WTC11 (cell line): ENCODE data around the gene ZNF205. TPM values are rescaled to one million over a fixed set of nuclear protein-coding genes. Genes with fewer than 3 reads are reported as not detected.

ENCODE experiments used
- ATAC-seq: fragments of 200-7000 bp; cut with Tn5 transposase; 2 replicates; pipeline ENCODE4 v1.10.0; 2021; ENCODE audit warnings: mild to moderate bottlenecking, moderate library complexity
- CTCF ChIA-PET: fragments of 300-600 bp; sonication (Branson Sonifier 250); formaldehyde crosslinking; loops from one replicate; lab custom pipeline; 2021; ENCODE audit warnings: antibody characterized with exemption; lab: Charles Lee
- POLR2A ChIA-PET: fragments of 350-600 bp; sonication (Branson Sonifier 250); formaldehyde crosslinking; loops from one replicate; lab custom pipeline; 2021; ENCODE audit warnings: antibody characterized with exemption; lab: Charles Lee
- DNase-seq: peaks from one replicate; pipeline ENCODE4 v3.0.0; 2021; ENCODE audit warnings: low spot score
- H3K27ac Mint-ChIP-seq: 2 replicates; pipeline ENCODE4 v1.8.0; 2021; ENCODE audit warnings: mixed read lengths
- H3K27me3 Mint-ChIP-seq: 2 replicates; pipeline ENCODE4 v1.8.0; 2021; ENCODE audit warnings: low read depth, mild to moderate bottlenecking, moderate library complexity, mixed read lengths
- H3K36me3 Mint-ChIP-seq: 2 replicates; pipeline ENCODE4 v1.8.0; 2021; ENCODE audit warnings: mixed read lengths
- H3K4me1 Mint-ChIP-seq: 2 replicates; pipeline ENCODE4 v1.8.0; 2022; ENCODE audit warnings: mixed read lengths
- H3K4me3 Mint-ChIP-seq: 2 replicates; pipeline ENCODE4 v1.8.0; 2021; ENCODE audit warnings: mild to moderate bottlenecking, moderate library complexity, mixed read lengths
- H3K9me3 Mint-ChIP-seq: 2 replicates; pipeline ENCODE4 v1.8.0; 2021; ENCODE audit warnings: mixed read lengths
- CTCF ChIP-seq: fragments of 200-600 bp; IDR thresholded peaks from 2 replicates; pipeline ENCODE4 v1.8.0; 2022; ENCODE audit warnings: antibody characterized with exemption
- E2F5 ChIP-seq: sonication (generic); formaldehyde crosslinking; IDR thresholded peaks from 2 replicates; pipeline ENCODE4 v1.8.1; 2022; ENCODE audit warnings: mild to moderate bottlenecking, moderate library complexity, missing genetic modification reagents
- ELF4 ChIP-seq: sonication (generic); formaldehyde crosslinking; IDR thresholded peaks from 2 replicates; pipeline ENCODE4 v1.8.1; 2022; ENCODE audit warnings: low read depth, mild to moderate bottlenecking, moderate library complexity, missing genetic modification reagents
- HMGA2 ChIP-seq: fragments of 250-450 bp; sonication (Bioruptor Pico); IDR thresholded peaks from 2 replicates; pipeline ENCODE4 v1.4.0; 2021; ENCODE audit warnings: mild to moderate bottlenecking, moderate library complexity
- HMGXB4 ChIP-seq: sonication (generic); formaldehyde crosslinking; IDR thresholded peaks from 2 replicates; pipeline ENCODE4 v1.8.1; 2023; ENCODE audit warnings: mild to moderate bottlenecking, moderate library complexity, missing genetic modification reagents
- NFYB ChIP-seq: sonication (generic); formaldehyde crosslinking; conservative IDR thresholded peaks from 2 replicates; pipeline ENCODE4 v1.8.0; 2022; ENCODE audit warnings: low read depth, missing genetic modification reagents
- PRRX2 ChIP-seq: fragments of 250-450 bp; sonication (Bioruptor Pico); IDR thresholded peaks from 2 replicates; pipeline ENCODE4 v1.8.0; 2021; ENCODE audit warnings: mild to moderate bottlenecking
- RORB ChIP-seq: fragments of 250-450 bp; sonication (Bioruptor Pico); IDR thresholded peaks from 2 replicates; pipeline ENCODE4 v1.9.0; 2021; ENCODE audit warnings: mild to moderate bottlenecking
- USF1 ChIP-seq: sonication (generic); formaldehyde crosslinking; IDR thresholded peaks from 2 replicates; pipeline ENCODE4 v1.8.0; 2022; ENCODE audit warnings: mild to moderate bottlenecking, missing genetic modification reagents
- ZNF121 ChIP-seq: sonication (generic); formaldehyde crosslinking; IDR thresholded peaks from 2 replicates; pipeline ENCODE4 v1.8.0; 2023; ENCODE audit warnings: missing genetic modification reagents
- ZNF219 ChIP-seq: sonication (generic); formaldehyde crosslinking; IDR thresholded peaks from 2 replicates; pipeline ENCODE4 v1.8.0; 2023; ENCODE audit warnings: missing genetic modification reagents, mild to moderate bottlenecking, borderline replicate concordance
- ZNF263 ChIP-seq: sonication (generic); formaldehyde crosslinking; IDR thresholded peaks from 2 replicates; pipeline ENCODE4 v1.8.1; 2022; ENCODE audit warnings: low read depth, mild to moderate bottlenecking, moderate library complexity, missing genetic modification reagents
- ZNF425 ChIP-seq: fragments of 250-450 bp; sonication (Bioruptor Pico); conservative IDR thresholded peaks from 2 replicates; pipeline ENCODE4 v1.9.0; 2021; ENCODE audit warnings: mild to moderate bottlenecking
- ZNF512 ChIP-seq: sonication (generic); formaldehyde crosslinking; IDR thresholded peaks from 2 replicates; pipeline ENCODE4 v1.8.1; 2022; ENCODE audit warnings: missing genetic modification reagents, borderline replicate concordance
- ZSCAN18 ChIP-seq: fragments of 250-450 bp; sonication (Bioruptor Pico); IDR thresholded peaks from 2 replicates; pipeline ENCODE4 v2.1.2; 2022; ENCODE audit warnings: mild to moderate bottlenecking, moderate library complexity
- total RNA-seq: library from RNA; stranded (reverse); gene quantifications from 3 replicates; pipeline ENCODE4 v1.2.3, GENCODE V29; 2021

The ZNF205 gene
- total RNA-seq, 1 experiment from 2014 or later: 22.7 TPM

GRCh38 chr16:3140603-3141427, 28.4 kb downstream of the ZNF205 start:
- Mint-ChIP-seq H3K36me3 (peaks cover 7% of the 10 kb centered on the region; the same call in 1 of the 2 replicates), H3K27ac (no peak overlapping the region), H3K4me3 (no peak overlapping the region), H3K9me3 (no peaks in the 10 kb centered on the region), H3K27me3 (no peaks in the 10 kb centered on the region), H3K4me1 (peaks cover 4% of the 10 kb centered on the region; the same call in 1 of the 2 replicates)
- POLR2A ChIA-PET: interaction anchor here (0.8 kb wide), 1 partner anchor 9 kb away, joined by 3 read pairs; no protein-coding TSS in a partner anchor
- DNase-seq (no peak), ATAC-seq (no peak)
- CTCF ChIA-PET: interaction anchor here (1.3 to 1.7 kb wide), 3 partner anchors 9 to 11 kb away, joined by 4 to 6 read pairs (median 4); no protein-coding TSS in a partner anchor
- TF ChIP-seq E2F5 (CRISPR knock-in tag) (no peak), ZNF263 (CRISPR knock-in tag) (no peak), NFYB (CRISPR knock-in tag) (no peak), USF1 (CRISPR knock-in tag) (no peak), PRRX2 (no peak), HMGXB4 (CRISPR knock-in tag) (no peak), HMGA2 (CRISPR knock-in tag) (no peak), ELF4 (CRISPR knock-in tag) (no peak), ZNF219 (CRISPR knock-in tag) (no peak), ZNF121 (no peak), ZNF425 (CRISPR knock-in tag) (no peak), ZNF512 (CRISPR knock-in tag) (no peak), CTCF (no peak), ZSCAN18 (CRISPR knock-in tag) (no peak), RORB (CRISPR knock-in tag) (no peak)
